ENCODE results near the gene PABPN1L.

The PABPN1L gene

DNA sequence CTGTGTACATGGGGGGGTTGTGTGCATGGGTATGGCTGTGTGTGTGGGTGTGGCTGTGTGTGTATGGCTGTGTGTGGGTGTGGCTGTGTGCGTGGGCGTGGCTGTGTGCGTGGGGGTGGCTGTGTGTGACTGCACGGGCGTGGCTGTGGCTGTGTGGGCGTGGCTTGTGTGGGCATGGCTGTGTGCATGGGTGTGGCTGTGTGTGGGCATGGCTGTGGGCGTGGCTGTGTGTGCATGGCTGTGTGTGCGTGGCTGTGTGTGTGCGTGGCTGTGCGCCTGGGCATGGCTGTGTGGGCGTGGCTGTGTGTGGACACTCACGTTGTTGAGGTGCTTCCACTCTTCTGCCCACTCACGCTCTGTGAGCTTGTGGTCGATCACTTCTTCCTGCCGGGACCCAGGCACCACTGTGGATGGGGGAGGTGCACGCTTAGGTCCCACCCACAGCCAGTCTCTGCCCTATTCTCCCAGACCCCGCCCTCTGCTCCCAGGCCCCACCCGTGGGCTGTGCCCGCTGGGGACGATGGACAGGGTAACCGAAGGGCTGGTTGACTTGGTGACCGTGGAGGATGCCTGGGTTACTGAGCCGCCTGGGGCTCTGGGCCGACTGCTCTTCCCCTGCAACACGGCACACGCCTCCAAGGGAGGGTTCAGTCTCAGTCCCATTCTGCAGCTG is 16.0 kb upstream of the PABPN1L start:
- Histone ChIP-seq H3K4me2 (no peak overlapping the region), H3K4me3 (IDR thresholded peaks at IDR 0.05; ENCODE audit: insufficient read depth, low read depth, low read length) (no peak overlapping the region), H3K9ac (no peak overlapping the region), H3K79me2 (ENCODE audit: insufficient read depth, low read depth) (no peaks in the 10 kb centered on the region), H3K27me3 (ENCODE audit: insufficient read depth, low read depth) (peaks cover 47% of the 10 kb centered on the region), H3K27ac (no peak overlapping the region), H4K20me1 (ENCODE audit: insufficient read depth) (no peaks in the 10 kb centered on the region), H2AFZ (ENCODE audit: low read depth) (no peak overlapping the region), H3K4me1 (ENCODE audit: low read depth, poor library complexity, severe bottlenecking) (peaks cover under 1% of the 10 kb centered on the region), H3K36me3 (ENCODE audit: insufficient read depth) (no peaks in the 10 kb centered on the region)
- TF ChIP-seq, protein P1, sequence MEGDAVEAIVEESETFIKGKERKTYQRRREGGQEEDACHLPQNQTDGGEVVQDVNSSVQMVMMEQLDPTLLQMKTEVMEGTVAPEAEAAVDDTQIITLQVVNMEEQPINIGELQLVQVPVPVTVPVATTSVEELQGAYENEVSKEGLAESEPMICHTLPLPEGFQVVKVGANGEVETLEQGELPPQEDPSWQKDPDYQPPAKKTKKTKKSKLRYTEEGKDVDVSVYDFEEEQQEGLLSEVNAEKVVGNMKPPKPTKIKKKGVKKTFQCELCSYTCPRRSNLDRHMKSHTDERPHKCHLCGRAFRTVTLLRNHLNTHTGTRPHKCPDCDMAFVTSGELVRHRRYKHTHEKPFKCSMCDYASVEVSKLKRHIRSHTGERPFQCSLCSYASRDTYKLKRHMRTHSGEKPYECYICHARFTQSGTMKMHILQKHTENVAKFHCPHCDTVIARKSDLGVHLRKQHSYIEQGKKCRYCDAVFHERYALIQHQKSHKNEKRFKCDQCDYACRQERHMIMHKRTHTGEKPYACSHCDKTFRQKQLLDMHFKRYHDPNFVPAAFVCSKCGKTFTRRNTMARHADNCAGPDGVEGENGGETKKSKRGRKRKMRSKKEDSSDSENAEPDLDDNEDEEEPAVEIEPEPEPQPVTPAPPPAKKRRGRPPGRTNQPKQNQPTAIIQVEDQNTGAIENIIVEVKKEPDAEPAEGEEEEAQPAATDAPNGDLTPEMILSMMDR (conservative IDR thresholded peaks at IDR 0.05; ENCODE audit: low read depth, low read length), result no peak

DNA sequence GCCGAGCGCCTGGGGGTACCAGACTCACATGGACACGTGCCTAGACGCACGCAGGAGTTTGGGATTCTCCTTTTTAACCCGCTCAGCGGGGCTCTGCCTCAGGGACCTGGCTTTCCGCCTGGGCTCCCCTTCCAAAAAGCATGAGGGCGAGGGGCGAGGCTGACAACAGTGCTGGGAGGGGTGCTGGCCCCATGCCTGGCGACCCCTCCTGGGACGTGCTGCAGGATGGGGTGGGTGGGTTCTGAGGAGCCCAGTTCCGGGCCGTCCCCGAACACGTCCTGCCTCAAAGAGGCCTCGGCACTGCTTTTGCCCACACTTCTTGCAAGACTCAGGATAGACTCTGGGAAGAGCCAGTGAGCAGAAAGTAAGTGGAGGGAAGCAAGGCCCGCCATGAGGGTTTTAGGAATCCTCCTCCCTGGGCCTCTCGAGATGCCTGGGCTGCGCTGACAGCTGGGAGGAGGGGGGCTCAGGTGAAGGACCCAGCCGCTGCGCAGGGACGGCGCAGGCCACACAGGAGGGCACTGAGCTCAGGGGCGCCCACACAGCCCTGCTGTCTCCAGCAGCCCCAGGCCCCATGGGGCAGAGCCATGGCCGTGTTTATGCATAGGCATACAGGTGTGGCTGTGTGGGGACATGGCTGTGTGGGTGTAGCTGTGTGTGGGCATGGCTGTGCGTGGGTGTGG is 15.4 kb upstream of the PABPN1L start:
- Histone ChIP-seq H3K4me2 (no peak overlapping the region), H3K36me3 (ENCODE audit: insufficient read depth) (no peaks in the 10 kb centered on the region), H3K4me1 (ENCODE audit: low read depth, poor library complexity, severe bottlenecking) (peaks cover 4% of the 10 kb centered on the region), H3K4me3 (IDR thresholded peaks at IDR 0.05; ENCODE audit: insufficient read depth, low read depth, low read length) (no peak overlapping the region), H2AFZ (ENCODE audit: low read depth) (no peak overlapping the region), H3K27ac (no peak overlapping the region), H3K9ac (no peak overlapping the region), H3K27me3 (ENCODE audit: insufficient read depth, low read depth) (peaks cover 49% of the 10 kb centered on the region), H4K20me1 (ENCODE audit: insufficient read depth) (no peaks in the 10 kb centered on the region), H3K79me2 (ENCODE audit: insufficient read depth, low read depth) (no peaks in the 10 kb centered on the region)
- TF ChIP-seq, protein P1 (conservative IDR thresholded peaks at IDR 0.05; ENCODE audit: low read depth, low read length), result no peak

DNA sequence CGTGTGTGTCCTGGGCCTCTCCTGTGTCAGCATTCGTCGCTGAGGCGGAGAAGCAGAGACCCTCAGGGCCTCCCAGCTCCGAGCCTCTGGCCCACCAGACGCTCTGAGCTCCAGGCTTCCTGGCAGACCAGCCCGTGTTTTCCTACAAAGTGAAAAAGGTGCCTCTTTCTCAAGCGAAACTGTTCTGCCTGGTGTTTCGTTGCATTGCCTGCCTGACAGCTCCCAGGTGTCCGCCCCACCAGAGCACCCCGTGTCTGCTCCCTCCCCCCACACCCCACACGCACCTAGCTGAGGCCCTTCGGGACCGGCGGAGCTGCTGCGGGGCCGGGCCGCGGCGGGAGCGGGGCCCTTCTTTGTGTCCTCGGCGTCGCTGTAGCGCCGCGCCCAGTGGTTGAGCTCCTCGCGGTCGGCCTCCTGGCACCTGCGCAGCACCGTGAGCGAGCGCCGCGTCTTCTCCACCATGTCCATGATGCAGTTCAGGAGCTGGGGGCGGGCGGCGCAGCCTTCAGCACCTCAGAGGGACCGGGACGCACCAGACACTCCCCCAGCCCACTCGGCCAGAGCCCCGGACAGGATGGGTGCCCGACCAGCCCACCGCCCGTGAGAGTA is 14.7 kb upstream of the PABPN1L start:
- no peaks in the 10 kb centered on the region for H3K36me3 ChIP-seq (ENCODE audit: insufficient read depth)
- no peaks in the 10 kb centered on the region for H4K20me1 ChIP-seq (ENCODE audit: insufficient read depth)
- no peak overlapping the region for H3K4me3 ChIP-seq (IDR thresholded peaks at IDR 0.05; ENCODE audit: insufficient read depth, low read depth, low read length)
- H3K9ac ChIP-seq, result no peak overlapping the region
- peaks cover 51% of the 10 kb centered on the region for H3K27me3 ChIP-seq (ENCODE audit: insufficient read depth, low read depth)
- H3K4me1 ChIP-seq (ENCODE audit: low read depth, poor library complexity, severe bottlenecking), result peaks cover 11% of the 10 kb centered on the region
- no peaks in the 10 kb centered on the region for H3K79me2 ChIP-seq (ENCODE audit: insufficient read depth, low read depth)
- no peak overlapping the region for H2AFZ ChIP-seq (ENCODE audit: low read depth)
- H3K27ac ChIP-seq, result no peak overlapping the region
- TF ChIP-seq, protein P1 (conservative IDR thresholded peaks at IDR 0.05; ENCODE audit: low read depth, low read length), result no peak
- no peak overlapping the region for H3K4me2 ChIP-seq

DNA sequence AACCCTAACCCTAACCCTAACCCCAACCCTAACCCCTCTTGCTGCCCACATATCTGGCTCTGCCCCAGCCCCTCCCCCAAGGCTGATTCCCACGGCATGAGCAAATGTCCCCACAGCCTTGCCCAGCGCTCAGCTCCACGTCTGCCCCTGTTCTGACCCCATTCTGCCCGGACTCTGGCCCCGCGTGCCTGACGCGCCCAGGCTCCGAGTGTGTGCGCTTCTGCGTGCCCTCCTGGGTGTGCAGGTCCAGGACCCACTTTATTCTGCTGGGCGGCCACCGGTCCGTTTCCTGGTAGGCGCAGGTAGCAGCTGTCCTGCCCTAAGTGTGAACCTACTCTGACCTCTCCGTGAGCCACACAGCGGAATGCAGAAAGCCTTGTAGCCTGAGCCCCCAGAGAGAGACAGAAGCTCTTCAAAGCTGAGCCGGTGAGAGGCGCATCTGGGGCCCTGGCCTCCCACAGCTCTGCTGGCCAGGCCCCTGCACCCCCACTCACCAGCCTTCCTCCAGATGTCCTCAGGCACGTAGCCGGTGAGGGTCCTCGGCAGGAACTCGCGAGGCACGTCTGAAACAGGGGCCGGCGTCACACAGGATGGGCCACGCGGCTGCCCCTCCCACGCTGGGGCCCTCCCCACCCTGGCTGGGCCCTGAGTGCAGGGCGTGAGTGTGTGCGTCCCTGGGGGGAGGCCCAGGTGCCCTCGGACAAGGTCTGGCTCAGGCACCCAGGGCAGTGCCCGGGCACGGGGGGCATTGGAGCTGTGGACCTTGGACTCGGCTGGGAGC is 14.0 kb upstream of the PABPN1L start:
- H3K27ac ChIP-seq, result no peak overlapping the region
- H3K4me3 ChIP-seq (IDR thresholded peaks at IDR 0.05; ENCODE audit: insufficient read depth, low read depth, low read length), result no peak overlapping the region
- TF ChIP-seq, protein P1 (conservative IDR thresholded peaks at IDR 0.05; ENCODE audit: low read depth, low read length), result no peak
- H3K27me3 ChIP-seq (ENCODE audit: insufficient read depth, low read depth), result peaks cover 52% of the 10 kb centered on the region
- no peak overlapping the region for H3K9ac ChIP-seq
- H3K79me2 ChIP-seq (ENCODE audit: insufficient read depth, low read depth), result no peaks in the 10 kb centered on the region
- H2AFZ ChIP-seq (ENCODE audit: low read depth), result no peak overlapping the region
- peaks cover 15% of the 10 kb centered on the region for H3K4me1 ChIP-seq (ENCODE audit: low read depth, poor library complexity, severe bottlenecking)
- no peaks in the 10 kb centered on the region for H3K36me3 ChIP-seq (ENCODE audit: insufficient read depth)
- no peak overlapping the region for H3K4me2 ChIP-seq
- H4K20me1 ChIP-seq (ENCODE audit: insufficient read depth), result no peaks in the 10 kb centered on the region

All from KMS-11 (cell line).